Right lobe of liver (tissue), 4 donors: ENCODE data around the gene ZBTB7C.

Experiments
- CTCF ChIP-seq, 4 donors: fragments of 200-600 bp in 3 of 4; fragments of 450-650 bp in 1 of 4; IDR thresholded peaks; one replicate each; pipeline versions ENCODE4 v1.5.1 to v1.8.0; 2016 to 2022; ENCODE audit warnings: antibody characterized with exemption in 4 of 4, mild to moderate bottlenecking in 2 of 4
- POLR2A ChIP-seq: fragments of 450-650 bp; IDR thresholded peaks from one replicate; pipeline ENCODE4 v1.6.1; 2017; ENCODE audit warnings: antibody characterized with exemption, mild to moderate bottlenecking
- donor health status: DM: no; HTN: no; CAD: no.
- donor health status: DM: no; HTN: no; CAD: no.
- donor health status: DM: no; HTN: yes; CAD: no.

DNA sequence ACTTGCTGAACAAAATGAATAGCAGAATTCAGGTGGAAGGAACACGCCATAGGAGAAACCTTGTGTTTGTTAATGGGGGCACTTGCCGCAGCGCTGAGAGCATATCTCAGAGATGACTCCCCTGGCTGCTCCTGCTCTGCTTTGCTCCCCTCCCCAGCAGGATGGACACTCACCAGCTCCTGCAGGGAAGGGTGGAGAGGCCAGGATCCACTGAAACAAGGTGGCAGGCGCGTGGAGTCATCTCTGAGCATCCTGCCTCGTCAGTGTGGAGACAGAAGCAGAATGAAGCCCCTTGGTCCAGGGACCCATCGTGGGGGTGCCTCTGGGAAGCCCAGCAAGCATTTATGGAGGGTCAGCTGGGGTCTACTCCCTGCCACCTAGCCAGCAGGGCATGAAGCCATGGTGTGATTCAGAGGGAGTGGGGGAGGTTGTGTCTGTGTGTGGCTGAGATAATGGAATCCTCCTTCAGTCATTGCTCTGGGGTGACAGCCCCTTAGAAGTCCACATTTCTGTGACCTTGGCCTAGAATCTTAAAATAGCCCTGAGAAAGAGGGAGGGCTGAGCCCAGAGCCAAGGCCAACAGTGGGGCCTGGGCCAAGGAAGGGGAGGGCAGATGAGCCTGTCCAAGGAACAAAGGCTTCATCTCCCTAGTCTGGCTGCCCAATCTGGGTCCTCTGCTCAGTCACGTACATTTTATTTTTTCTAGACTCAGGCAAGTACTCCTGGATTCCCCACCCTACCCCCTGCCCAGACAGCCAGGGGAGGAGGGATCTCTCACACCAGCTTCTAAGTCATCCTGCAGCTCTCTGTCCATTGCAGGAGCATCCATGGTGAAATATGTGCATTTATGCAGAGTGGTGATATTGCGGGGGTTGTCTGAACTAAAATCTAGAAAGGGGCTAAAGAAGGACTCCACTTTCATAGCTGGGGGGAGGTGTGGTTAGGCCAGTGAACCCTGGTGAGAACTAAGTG is 215.4 kb downstream of the ZBTB7C start:
- TF ChIP-seq POLR2A = no peak
- no peak for TF ChIP-seq CTCF (IDR thresholded peaks at IDR 0.05)
